GM12878 (cell line): ENCODE measurements around the gene LPCAT3.

ENCODE experiments used
- CTCF ChIP-seq, 3 experiments: IDR thresholded peaks in 2 of 3; conservative IDR thresholded peaks in 1 of 3; 2 replicates each; pipeline ENCODE4 v1.5.1; 2011; ENCODE audit warnings: low read depth in 3 of 3, low read length in 3 of 3, mild to moderate bottlenecking in 3 of 3, control low read depth in 2 of 3, moderate library complexity in 2 of 3, inconsistent platforms in 1 of 3, mixed read lengths in 1 of 3; ENCODE audit not compliant: control insufficient read depth in 2 of 3, insufficient read depth in 1 of 3; ENCODE audit errors: extremely low read depth in 1 of 3
- FOS ChIP-seq: IDR thresholded peaks from 3 replicates; pipeline ENCODE4 v1.6.1; 2011; ENCODE audit warnings: borderline replicate concordance; ENCODE audit not compliant: insufficient read length; ENCODE audit errors: extremely low read depth
- TF ChIP-seq, protein P1 (sequence below): IDR thresholded peaks from 2 replicates; pipeline ENCODE4 v1.6.1; 2012; ENCODE audit warnings: mild to moderate bottlenecking, low read depth, low read length

DNA sequence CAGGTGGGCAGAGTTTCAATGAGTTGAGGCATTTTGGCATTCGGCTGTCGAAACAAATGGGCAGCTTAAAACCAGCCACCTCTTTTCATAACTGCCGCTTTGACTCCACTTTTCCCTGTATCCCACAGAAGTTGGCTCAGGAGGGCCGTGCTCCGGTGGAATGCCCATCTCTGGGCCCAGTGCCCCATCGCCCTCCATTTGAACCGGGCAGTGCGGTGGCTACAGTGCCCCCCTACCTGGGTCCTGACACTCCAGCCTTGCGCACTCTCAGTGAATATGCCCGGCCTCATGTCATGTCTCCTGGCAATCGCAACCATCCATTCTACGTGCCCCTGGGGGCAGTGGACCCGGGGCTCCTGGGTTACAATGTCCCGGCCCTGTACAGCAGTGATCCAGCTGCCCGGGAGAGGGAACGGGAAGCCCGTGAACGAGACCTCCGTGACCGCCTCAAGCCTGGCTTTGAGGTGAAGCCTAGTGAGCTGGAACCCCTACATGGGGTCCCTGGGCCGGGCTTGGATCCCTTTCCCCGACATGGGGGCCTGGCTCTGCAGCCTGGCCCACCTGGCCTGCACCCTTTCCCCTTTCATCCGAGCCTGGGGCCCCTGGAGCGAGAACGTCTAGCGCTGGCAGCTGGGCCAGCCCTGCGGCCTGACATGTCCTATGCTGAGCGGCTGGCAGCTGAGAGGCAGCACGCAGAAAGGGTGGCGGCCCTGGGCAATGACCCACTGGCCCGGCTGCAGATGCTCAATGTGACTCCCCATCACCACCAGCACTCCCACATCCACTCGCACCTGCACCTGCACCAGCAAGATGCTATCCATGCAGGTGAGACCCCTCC, 79.7 kb downstream of the LPCAT3 start:
- TF ChIP-seq, protein P1, sequence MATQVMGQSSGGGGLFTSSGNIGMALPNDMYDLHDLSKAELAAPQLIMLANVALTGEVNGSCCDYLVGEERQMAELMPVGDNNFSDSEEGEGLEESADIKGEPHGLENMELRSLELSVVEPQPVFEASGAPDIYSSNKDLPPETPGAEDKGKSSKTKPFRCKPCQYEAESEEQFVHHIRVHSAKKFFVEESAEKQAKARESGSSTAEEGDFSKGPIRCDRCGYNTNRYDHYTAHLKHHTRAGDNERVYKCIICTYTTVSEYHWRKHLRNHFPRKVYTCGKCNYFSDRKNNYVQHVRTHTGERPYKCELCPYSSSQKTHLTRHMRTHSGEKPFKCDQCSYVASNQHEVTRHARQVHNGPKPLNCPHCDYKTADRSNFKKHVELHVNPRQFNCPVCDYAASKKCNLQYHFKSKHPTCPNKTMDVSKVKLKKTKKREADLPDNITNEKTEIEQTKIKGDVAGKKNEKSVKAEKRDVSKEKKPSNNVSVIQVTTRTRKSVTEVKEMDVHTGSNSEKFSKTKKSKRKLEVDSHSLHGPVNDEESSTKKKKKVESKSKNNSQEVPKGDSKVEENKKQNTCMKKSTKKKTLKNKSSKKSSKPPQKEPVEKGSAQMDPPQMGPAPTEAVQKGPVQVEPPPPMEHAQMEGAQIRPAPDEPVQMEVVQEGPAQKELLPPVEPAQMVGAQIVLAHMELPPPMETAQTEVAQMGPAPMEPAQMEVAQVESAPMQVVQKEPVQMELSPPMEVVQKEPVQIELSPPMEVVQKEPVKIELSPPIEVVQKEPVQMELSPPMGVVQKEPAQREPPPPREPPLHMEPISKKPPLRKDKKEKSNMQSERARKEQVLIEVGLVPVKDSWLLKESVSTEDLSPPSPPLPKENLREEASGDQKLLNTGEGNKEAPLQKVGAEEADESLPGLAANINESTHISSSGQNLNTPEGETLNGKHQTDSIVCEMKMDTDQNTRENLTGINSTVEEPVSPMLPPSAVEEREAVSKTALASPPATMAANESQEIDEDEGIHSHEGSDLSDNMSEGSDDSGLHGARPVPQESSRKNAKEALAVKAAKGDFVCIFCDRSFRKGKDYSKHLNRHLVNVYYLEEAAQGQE = no peak
- TF ChIP-seq CTCF (IDR thresholded peaks at IDR 0.05 in 2 of 3, conservative IDR thresholded peaks at IDR 0.05 in 1 of 3; ENCODE audit: control insufficient read depth in 2 of 3, extremely low read depth in 1 of 3, insufficient read depth in 1 of 3, low read depth in 3 of 3, low read length in 3 of 3) (no peak), FOS (no peak)
